NCI-H1930 (cell line): Measurements from ENCODE around the gene EIPR1.
"Not testable (repeated sequence)": the region's sequence is repeated elsewhere in the genome, so short reads cannot be mapped to it uniquely, and the experiment has no call there.

Experiments
- DNase-seq, 2 experiments: peaks; one replicate each; lab custom pipeline; 2025; lab: John Stamatoyannopoulos, UW

Gene EIPR1

GRCh38 chr2:3286646-3287036, 91.0 kb downstream of the EIPR1 start:
- not testable (repeated sequence) for DNase-seq

- no peak for DNase-seq
Measured at GRCh38 chr2:3285901-3286645, 91.5 kb downstream of the EIPR1 start.

- DNase-seq, result no peak
Measured at GRCh38 chr2:3284657-3285630, 92.7 kb downstream of the EIPR1 start.

GRCh38 chr2:3283876-3284656, 93.6 kb downstream of the EIPR1 start:
- DNase-seq, result not testable (repeated sequence)

GRCh38 chr2:3283206-3283605, 94.4 kb downstream of the EIPR1 start:
- DNase-seq, result no peak

GRCh38 chr2:3282056-3282998, 95.3 kb downstream of the EIPR1 start:
- no peak for DNase-seq

GRCh38 chr2:3280683-3281520, 96.7 kb downstream of the EIPR1 start:
- DNase-seq, result no peak

GRCh38 chr2:3280197-3280596, 97.4 kb downstream of the EIPR1 start:
- no peak for DNase-seq

GRCh38 chr2:3279236-3279960, 98.2 kb downstream of the EIPR1 start:
- no peak for DNase-seq

GRCh38 chr2:3278521-3279218, 98.9 kb downstream of the EIPR1 start:
- no peak for DNase-seq

GRCh38 chr2:3277748-3278520, 99.7 kb downstream of the EIPR1 start:
- no peak for DNase-seq

- DNase-seq, result no peak
Measured at GRCh38 chr2:3277050-3277747, 100.4 kb downstream of the EIPR1 start.

GRCh38 chr2:3272761-3273160, 104.9 kb downstream of the EIPR1 start:
- no peak for DNase-seq

GRCh38 chr2:3270095-3270478, 107.5 kb downstream of the EIPR1 start:
- DNase-seq, result no peak

- DNase-seq, result no peak
Measured at GRCh38 chr2:3269425-3270094, 108.1 kb downstream of the EIPR1 start.

- DNase-seq, result no peak
Measured at GRCh38 chr2:3268705-3269029, 109.0 kb downstream of the EIPR1 start.
